K562 (cell line): ENCODE results near the gene SSTR5. TPM values are rescaled to one million over a fixed set of nuclear protein-coding genes. Genes with fewer than 3 reads are reported as not detected.

Experiments
- ATAC-seq: fragments of 200-7000 bp; cut with Tn5 transposase; 3 replicates; pipeline ENCODE4 v1.9.1; 2020; ENCODE audit warnings: moderate library complexity
- BruUV-seq: library from RNA; stranded (reverse); fragments of 400-500 nt; replicated peaks from 2 replicates; lab custom pipeline; 2021; lab: Mats Ljungman, UMichigan
- CTCF ChIA-PET: fragments of 300-600 bp; formaldehyde crosslinking; extraction: SDS; loops from one replicate; lab custom pipeline; 2021; ENCODE audit warnings: low intra/inter-chr PET ratio; lab: Yijun Ruan, JAX
- POLR2A ChIA-PET: fragments of 300-600, 350-650 bp; sonication (Branson Sonifier 250); formaldehyde crosslinking; extraction: SDS; loops from one replicate; lab custom pipeline; 2021; ENCODE audit warnings: antibody characterized with exemption, inconsistent platforms; lab: Yijun Ruan, JAX
- DNase-seq, 4 experiments: peaks; one replicate each; pipeline versions ENCODE4 v3.0.0 to v3.0.0-alpha.2; 2011 to 2018; ENCODE audit warnings: low spot score in 3 of 4, mixed read lengths in 3 of 4; ENCODE audit errors: extremely low read depth in 1 of 4
- FAIRE-seq: peaks from 2 replicates; lab custom pipeline; 2011; peaks lifted over from hg19 to GRCh38; lab: Jason Lieb, UNC
- H2AFZ ChIP-seq: 2 replicates; pipeline ENCODE4 v1.6.0; 2011; ENCODE audit warnings: low read depth, low read length, control low read depth, inconsistent platforms
- H3K27ac ChIP-seq: fragments of 200-600 bp; 3 replicates; pipeline ENCODE4 v1.8.0; 2011; ENCODE audit warnings: low read depth, mild to moderate bottlenecking, control low read depth, inconsistent platforms, low read length, moderate library complexity, mixed read lengths; ENCODE audit errors: extremely low read depth
- H3K27me3 ChIP-seq, 2 experiments: fragments of 300-600 bp in 1 of 2; 2 replicates in 1 of 2; 3 replicates in 1 of 2; pipeline versions ENCODE4 v1.6.0 to v1.8.0; 2011; ENCODE audit warnings: inconsistent platforms in 2 of 2, low read length in 2 of 2, mild to moderate bottlenecking in 1 of 2, mixed read lengths in 1 of 2, moderate library complexity in 1 of 2; ENCODE audit not compliant: control insufficient read depth in 2 of 2, insufficient read depth in 2 of 2
- H3K36me3 ChIP-seq: fragments of 300-600 bp; 3 replicates; pipeline ENCODE4 v1.8.0; 2011; ENCODE audit warnings: mild to moderate bottlenecking, low read length, inconsistent platforms; ENCODE audit not compliant: control insufficient read depth, insufficient read depth
- H3K4me1 ChIP-seq, 2 experiments: fragments of 200-600 bp in 1 of 2; replicated peaks in 1 of 2; 2 replicates in 1 of 2; 3 replicates in 1 of 2; pipeline versions ENCODE4 v1.5.1 to v1.8.0; 2011; ENCODE audit warnings: inconsistent platforms in 2 of 2, low read length in 2 of 2, mild to moderate bottlenecking in 1 of 2, mixed read lengths in 1 of 2, moderate library complexity in 1 of 2; ENCODE audit not compliant: control insufficient read depth in 2 of 2, insufficient read depth in 2 of 2
- H3K4me2 ChIP-seq: 2 replicates; pipeline ENCODE4 v1.6.1; 2011; ENCODE audit warnings: low read length, control low read depth, inconsistent platforms, mixed read lengths; ENCODE audit not compliant: insufficient read depth
- H3K4me3 ChIP-seq: fragments of 200-600 bp; sonication (generic), shearing (Covaris generic); 2 replicates; pipeline ENCODE4 v1.5.1; 2016; ENCODE audit warnings: control low read depth, inconsistent platforms
- H3K79me2 ChIP-seq: fragments of 200-600 bp; 3 replicates; pipeline ENCODE4 v1.8.0; 2011; ENCODE audit warnings: low read length, inconsistent platforms; ENCODE audit not compliant: control insufficient read depth, insufficient read depth
- H3K9ac ChIP-seq, 2 experiments: 2 replicates each; pipeline versions ENCODE4 v1.6.0 to v1.6.1; 2011; ENCODE audit warnings: low read depth in 2 of 2, low read length in 2 of 2, control low read depth in 1 of 2, inconsistent platforms in 1 of 2, mild to moderate bottlenecking in 1 of 2, mixed read lengths in 1 of 2; ENCODE audit not compliant: insufficient read depth in 1 of 2
- H3K9me1 ChIP-seq: one replicate; pipeline ENCODE4 v1.6.0; 2011; ENCODE audit warnings: inconsistent platforms, mild to moderate bottlenecking, low read length, moderate library complexity; ENCODE audit not compliant: control insufficient read depth, insufficient read depth
- H3K9me3 ChIP-seq: replicated peaks from 2 replicates; pipeline ENCODE4 v1.5.1; 2011; ENCODE audit warnings: low read depth, low read length, inconsistent platforms; ENCODE audit not compliant: control insufficient read depth, insufficient read depth
- H4K20me1 ChIP-seq: replicated peaks from 2 replicates; pipeline ENCODE4 v1.6.1; 2011; ENCODE audit warnings: low read length, inconsistent platforms, mixed read lengths; ENCODE audit not compliant: control insufficient read depth, insufficient read depth
- CHD1 ChIP-seq: fragments of 200-600 bp; sonication (generic); IDR thresholded peaks from one replicate; pipeline ENCODE4 v1.6.1; 2012; ENCODE audit warnings: mild to moderate bottlenecking, moderate library complexity, low read length, inconsistent platforms
- CTCF ChIP-seq, 3 experiments: IDR thresholded peaks in 2 of 3; conservative IDR thresholded peaks in 1 of 3; 2 replicates each; pipeline ENCODE4 v1.5.1; 2011 to 2012; ENCODE audit warnings: low read length in 3 of 3, mild to moderate bottlenecking in 3 of 3, control low read depth in 2 of 3, improper control_type of control experiment in 1 of 3, inconsistent platforms in 1 of 3, low read depth in 1 of 3, mixed read lengths in 1 of 3, moderate library complexity in 1 of 3; ENCODE audit not compliant: insufficient read depth in 2 of 3
- KDM5B ChIP-seq: fragments of 200-600 bp; sonication (generic); IDR thresholded peaks from 2 replicates; pipeline ENCODE4 v1.6.1; 2012; ENCODE audit warnings: low read depth, mild to moderate bottlenecking, moderate library complexity, low read length, control low read depth, inconsistent platforms; ENCODE audit not compliant: insufficient replicate concordance
- NR2C1 ChIP-seq, 2 experiments: fragments of 450-650 bp; IDR thresholded peaks; 2 replicates each; pipeline ENCODE4 v1.6.1; 2017; ENCODE audit warnings: mild to moderate bottlenecking in 2 of 2, antibody characterized with exemption in 1 of 2, inconsistent platforms in 1 of 2, missing compliant biosample characterization in 1 of 2, missing genetic modification characterization in 1 of 2
- RAD21 ChIP-seq, 2 experiments: fragments of 250-450 bp in 1 of 2; fragments of 450-650 bp in 1 of 2; sonication (Bioruptor Pico) in 1 of 2; formaldehyde crosslinking in 1 of 2; IDR thresholded peaks in 1 of 2; conservative IDR thresholded peaks in 1 of 2; 2 replicates each; pipeline versions ENCODE4 v1.4.0 to v1.8.0; 2020 to 2022; ENCODE audit warnings: mild to moderate bottlenecking in 2 of 2, moderate library complexity in 1 of 2
- RB1 ChIP-seq: fragments of 450-650 bp; IDR thresholded peaks from 2 replicates; pipeline ENCODE4 v1.6.1; 2017; ENCODE audit warnings: low read depth, mild to moderate bottlenecking
- USF1 ChIP-seq: sonication (generic); formaldehyde crosslinking; IDR thresholded peaks from 2 replicates; pipeline ENCODE4 v1.9.0; 2022; ENCODE audit warnings: mild to moderate bottlenecking, missing genetic modification reagents
- WGBS: fragments of 100-300 bp; shearing (Covaris generic); methylation state at CpG from one replicate; pipeline ENCODE4 v1.1.6; 2016; ENCODE audit warnings: low coverage, mixed read lengths; ENCODE audit not compliant: insufficient coverage; ENCODE audit errors: missing lambda C conversion rate; 5-methylcytosine and 5-hydroxymethylcytosine counted together
- in situ Hi-C: fragments of 300-500 bp; cut with MboI; formaldehyde crosslinking; loops from 4 replicates; pipeline ENCODE4 v1.15.0; 2018; ENCODE audit warnings: inconsistent platforms, mixed read lengths
- intact Hi-C: fragments of 100-400 bp; cut with micrococcal nuclease; formaldehyde crosslinking; loops from 2 replicates; pipeline ENCODE4 v1.14.2; 2022
- polyA plus RNA-seq, 8 experiments: library from polyadenylated mRNA; depleted of rRNA in 4 of 8; stranded (reverse) in 5 of 8; unstranded in 3 of 8; fragments of >200 nt; fragmentation: Nextera tagmentation in 2 of 8; fragmentation: Illumina TruSeq in 1 of 8; extraction: Ambion mirVana in 2 of 8; extraction: Trizol in 1 of 8; gene quantifications; 2 replicates each; pipeline versions ENCODE4 v1.2.1 to v1.2.3, GENCODE V29; 2011 to 2014; ENCODE audit warnings: inconsistent platforms in 1 of 8, missing spikeins in 1 of 8
- total RNA-seq, 7 experiments: library from RNA; depleted of rRNA in 6 of 7; stranded (reverse); fragments of >200 nt in 6 of 7; fragmentation: Illumina TruSeq in 2 of 7; extraction: Trizol in 2 of 7; gene quantifications; 2 replicates each; pipeline versions ENCODE4 v1.2.1 to v1.2.3, GENCODE V29; 2011 to 2021; ENCODE audit warnings: low replicate concordance in 1 of 7
- TF ChIP-seq, protein P1 (sequence below): fragments of 450-650 bp; formaldehyde crosslinking; IDR thresholded peaks from 2 replicates; pipeline ENCODE4 v1.4.0; 2020; ENCODE audit warnings: mild to moderate bottlenecking, mixed read lengths

The SSTR5 gene
- total and polyA plus RNA-seq, 9 of the 15 experiments (the other 6 are each of a cell fraction or from before 2014, with no cell fraction given), result not detected

DNA sequence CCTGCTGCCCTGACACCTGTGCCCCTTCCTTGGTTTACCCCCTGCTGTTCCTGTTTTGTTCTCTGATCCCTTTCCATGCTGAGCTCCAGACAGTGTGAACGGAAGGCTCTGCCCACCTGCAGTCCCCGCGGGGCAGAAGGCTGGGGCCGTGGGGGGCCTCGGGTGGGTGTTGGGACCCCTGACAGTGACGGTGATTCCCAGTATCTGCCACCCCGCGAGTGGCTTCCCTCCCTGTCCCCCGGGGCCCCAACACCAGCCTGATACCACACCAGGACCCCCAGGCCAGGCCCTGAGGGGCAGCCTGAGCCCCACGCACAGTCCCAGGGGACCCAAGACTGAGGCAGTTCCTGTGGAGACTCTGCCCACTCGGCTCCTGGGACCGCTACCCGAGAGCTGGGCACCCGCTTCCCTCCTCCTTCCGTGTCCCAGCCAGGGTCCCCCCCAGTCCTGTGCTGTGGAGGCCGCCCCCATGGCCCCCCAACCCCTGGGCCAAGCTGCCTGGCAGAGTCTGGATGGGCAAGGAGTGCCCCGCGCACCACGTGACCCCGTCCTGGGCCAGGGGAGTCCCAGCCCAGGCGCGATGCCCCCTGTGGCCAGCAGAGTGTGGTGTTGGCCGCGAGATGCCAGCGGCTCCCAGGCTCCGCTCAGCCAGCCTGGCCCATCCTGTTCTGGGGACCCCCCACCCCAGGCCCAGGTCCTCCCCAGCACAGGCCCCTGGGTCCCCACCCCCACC is 33.5 kb downstream of the SSTR5 start:
- peaks cover 0 to 68% of the 10 kb centered on the region in 2 experiments; a peak in 2 of 5 replicates for H3K4me1 ChIP-seq
- DNase-seq (peak; percentile 59 to 83 (median 81)), ATAC-seq (peak; percentile 78), FAIRE-seq (no peak)
- BruUV-seq, result no TSS peak
- H3K9me3 ChIP-seq, result no peaks in the 10 kb centered on the region
- ChIA-PET POLR2A (interaction anchor here (0.7 kb wide), 1 partner anchor 71 kb away, joined by 3 read pairs; no protein-coding TSS in a partner anchor), CTCF (interaction anchor here (0.9 to 4.3 kb wide), 2 partner anchors 88 to 706 kb away, joined by 7 to 38 read pairs; no protein-coding TSS in a partner anchor)
- H3K4me2 ChIP-seq, result no peak overlapping the region
- peaks cover 22% of the 10 kb centered on the region for H4K20me1 ChIP-seq
- no peaks in the 10 kb centered on the region for H3K36me3 ChIP-seq
- H3K79me2 ChIP-seq, result no peaks in the 10 kb centered on the region
- no peak overlapping the region for H2AFZ ChIP-seq
- intact Hi-C loops, result loop anchor here (2.0 kb wide), 1 partner anchor 89 kb away; no protein-coding TSS in a partner anchor
- H3K9me1 ChIP-seq, result peaks cover 3% of the 10 kb centered on the region
- no peak overlapping the region for H3K27ac ChIP-seq
- WGBS, result 1% methylated on average over 14 of the region's 26 CpGs
- H3K27me3 ChIP-seq, result peaks cover 25 to 63% of the 10 kb centered on the region in 2 experiments
- in situ Hi-C loops, result no loop called here
- no peak overlapping the region for H3K4me3 ChIP-seq
- no peak overlapping the region for H3K9ac ChIP-seq
- TF ChIP-seq RAD21 (CRISPR knock-in tag; conservative IDR thresholded peaks at IDR 0.05 in 1 of 2, IDR thresholded peaks at IDR 0.05 in 1 of 2) (peak; percentile 58 to 80), USF1 (peak; percentile 94), KDM5B (no peak), CHD1 (no peak), RB1 (peak; percentile 63), CTCF (IDR thresholded peaks at IDR 0.05 in 2 of 3, conservative IDR thresholded peaks at IDR 0.05 in 1 of 3; ENCODE audit: insufficient read depth in 2 of 3, low read depth in 1 of 3, low read length in 3 of 3) (peak; percentile 58 to 82 (median 81)), NR2C1 (IDR thresholded peaks at IDR 0.05) (no peak), NR2C1 (tag; IDR thresholded peaks at IDR 0.05) (no peak)
- TF ChIP-seq, protein P1, sequence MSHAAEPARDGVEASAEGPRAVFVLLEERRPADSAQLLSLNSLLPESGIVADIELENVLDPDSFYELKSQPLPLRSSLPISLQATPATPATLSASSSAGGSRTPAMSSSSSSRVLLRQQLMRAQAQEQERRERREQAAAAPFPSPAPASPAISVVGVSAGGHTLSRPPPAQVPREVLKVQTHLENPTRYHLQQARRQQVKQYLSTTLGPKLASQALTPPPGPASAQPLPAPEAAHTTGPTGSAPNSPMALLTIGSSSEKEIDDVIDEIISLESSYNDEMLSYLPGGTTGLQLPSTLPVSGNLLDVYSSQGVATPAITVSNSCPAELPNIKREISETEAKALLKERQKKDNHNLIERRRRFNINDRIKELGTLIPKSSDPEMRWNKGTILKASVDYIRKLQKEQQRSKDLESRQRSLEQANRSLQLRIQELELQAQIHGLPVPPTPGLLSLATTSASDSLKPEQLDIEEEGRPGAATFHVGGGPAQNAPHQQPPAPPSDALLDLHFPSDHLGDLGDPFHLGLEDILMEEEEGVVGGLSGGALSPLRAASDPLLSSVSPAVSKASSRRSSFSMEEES (CRISPR knock-in tag), result peak; percentile 94
